GM21390 (cell line): ENCODE data around the gene TRRAP.

ENCODE experiments used
- ATAC-seq: cut with Tn5 transposase; IDR thresholded peaks from one replicate; pipeline ENCODE4 v1.9.1; 2021; ENCODE audit not compliant: unreplicated experiment

Gene TRRAP

GRCh38 chr7:98899816-98900215 lies 21.5 kb downstream of the TRRAP start:
- ATAC-seq: no peak

DNA sequence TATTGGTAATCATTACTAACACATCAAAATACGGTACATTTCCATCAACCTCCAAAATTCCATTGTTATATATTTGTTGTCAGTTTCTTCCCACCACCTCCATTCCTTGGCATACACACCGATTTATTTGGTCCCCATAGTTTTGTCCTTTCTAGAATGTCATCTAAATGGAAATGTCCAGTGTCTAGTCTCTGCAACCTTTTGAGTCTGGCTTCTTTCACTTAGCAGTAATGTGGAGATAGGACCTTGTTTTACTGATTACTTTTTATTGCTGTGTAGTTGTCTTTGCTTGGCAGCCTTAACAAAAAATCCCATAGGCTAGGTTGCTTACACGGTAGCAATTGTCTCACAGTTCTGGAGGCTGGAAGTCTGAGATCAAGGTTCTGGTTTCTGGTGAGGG lies 22.5 kb downstream of the TRRAP start:
- ATAC-seq: no peak

DNA sequence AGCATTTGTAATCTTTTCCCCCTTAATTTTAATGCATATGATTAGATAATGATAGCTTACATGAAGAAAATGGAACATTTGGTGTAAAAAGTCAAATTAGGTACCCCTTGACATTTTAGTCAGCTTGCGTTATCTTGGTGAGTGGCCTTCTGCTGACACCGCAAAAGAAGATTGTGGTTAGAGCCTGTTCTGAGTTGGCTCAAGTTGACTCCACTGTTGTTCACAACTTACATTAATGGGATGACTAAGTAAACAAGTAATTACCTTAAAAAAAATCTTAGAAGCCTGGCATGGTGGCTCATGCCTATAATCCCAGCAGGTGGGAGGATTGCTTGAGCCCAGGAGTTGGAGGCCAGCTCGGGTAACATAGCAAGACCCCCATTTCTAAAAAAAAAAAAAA lies 24.2 kb downstream of the TRRAP start:
- no peak for ATAC-seq

DNA sequence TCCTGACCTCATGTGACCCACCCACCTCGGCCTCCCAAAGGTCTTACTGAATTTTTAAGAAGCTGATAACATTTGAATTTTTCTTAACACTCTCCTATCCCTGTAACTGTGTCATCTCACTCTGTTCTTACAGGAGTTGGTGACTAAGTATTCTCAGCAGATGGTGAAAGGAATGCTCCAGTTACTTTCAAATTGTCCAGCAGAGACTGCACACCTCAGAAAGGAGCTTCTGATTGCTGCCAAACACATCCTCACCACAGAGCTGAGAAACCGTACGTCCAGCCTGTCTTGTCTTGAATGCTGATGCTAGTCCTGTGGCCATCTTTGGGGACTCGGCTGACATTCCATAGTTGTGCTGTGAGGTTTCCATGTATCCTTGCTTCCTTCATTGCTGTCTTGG lies 24.9 kb downstream of the TRRAP start:
- ATAC-seq: no peak

GRCh38 chr7:98907570-98907969 lies 29.2 kb downstream of the TRRAP start:
- ATAC-seq: no peak

GRCh38 chr7:98908585-98908984 lies 30.3 kb downstream of the TRRAP start:
- ATAC-seq: no peak

DNA sequence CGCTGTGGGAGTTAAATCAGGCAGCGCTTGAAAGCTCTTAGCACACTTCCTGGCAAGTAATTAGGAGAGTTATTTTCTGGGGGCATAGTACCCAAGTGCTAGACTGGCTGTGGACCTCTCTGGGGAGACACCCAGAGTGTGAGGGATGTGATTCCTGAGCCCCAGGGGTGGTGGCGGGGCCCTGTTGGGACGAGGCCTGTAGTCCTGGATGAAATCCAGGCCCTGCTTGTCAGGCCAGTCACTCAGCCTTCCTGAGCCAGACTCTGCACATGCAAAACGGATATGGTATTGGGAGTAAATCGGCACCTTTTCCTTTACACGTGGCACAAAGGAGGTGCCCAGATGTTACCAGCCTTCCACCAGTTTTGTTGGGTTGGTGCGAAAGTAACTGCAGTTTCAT lies 31.2 kb downstream of the TRRAP start:
- ATAC-seq: no peak

DNA sequence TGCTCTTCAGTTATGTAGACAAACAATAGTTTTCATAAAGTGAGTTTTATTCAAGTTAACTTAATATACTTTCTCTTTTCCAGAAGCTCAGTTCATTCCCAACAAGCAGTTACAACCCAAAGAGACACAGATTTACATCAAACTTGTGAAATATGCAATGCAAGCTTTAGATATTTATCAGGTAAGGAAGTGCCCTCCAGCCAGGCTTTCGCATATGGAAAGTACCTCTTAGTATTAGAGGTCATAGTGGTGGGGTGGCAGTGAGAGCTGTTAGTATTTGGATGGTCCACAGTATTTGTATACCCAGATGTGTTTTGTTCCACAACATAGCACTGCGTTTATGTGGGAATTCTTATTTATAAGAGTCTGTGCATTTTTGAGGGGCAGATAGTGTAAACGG lies 32.1 kb downstream of the TRRAP start:
- no peak for ATAC-seq

DNA sequence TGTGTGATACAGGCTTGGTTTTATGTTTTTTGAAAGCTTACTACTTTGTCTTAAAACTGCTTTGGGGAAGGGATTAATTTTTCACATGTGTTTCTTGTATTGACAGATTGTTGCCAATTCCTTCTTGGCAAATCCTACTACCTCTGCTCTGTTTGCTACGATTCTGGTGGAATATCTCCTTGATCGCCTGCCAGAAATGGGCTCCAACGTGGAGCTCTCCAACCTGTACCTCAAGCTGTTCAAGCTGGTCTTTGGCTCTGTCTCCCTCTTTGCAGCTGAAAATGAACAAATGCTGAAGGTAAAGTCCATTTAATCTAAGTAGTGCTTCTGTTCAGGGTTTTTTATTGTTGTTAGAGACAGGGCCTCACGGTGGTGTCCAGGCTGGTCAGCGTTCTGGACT lies 33.6 kb downstream of the TRRAP start:
- ATAC-seq: no peak

DNA sequence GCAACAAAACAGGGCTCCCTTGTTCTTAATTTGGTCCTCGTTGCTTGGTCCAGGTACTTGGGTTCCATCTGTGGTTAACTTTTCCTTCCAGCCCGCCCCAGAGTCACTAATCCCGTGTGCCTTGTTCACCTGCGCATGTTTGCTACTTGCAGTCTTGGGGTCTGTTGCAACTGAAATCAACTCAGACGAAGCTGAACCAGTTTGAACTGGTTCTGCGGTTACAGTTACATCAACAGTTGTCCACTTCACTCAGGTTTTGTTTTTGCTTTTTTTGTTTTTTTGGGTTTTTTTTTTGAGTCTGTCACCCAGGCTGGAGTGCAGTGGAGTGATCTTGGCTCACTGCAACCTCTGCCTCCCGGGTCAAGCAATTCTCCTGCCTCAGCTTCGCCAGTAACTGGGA lies 34.7 kb downstream of the TRRAP start:
- ATAC-seq: no peak

- no peak for ATAC-seq
These were observed 35.3 kb downstream of the TRRAP start for GRCh38 chr7:98913612-98914011.

DNA sequence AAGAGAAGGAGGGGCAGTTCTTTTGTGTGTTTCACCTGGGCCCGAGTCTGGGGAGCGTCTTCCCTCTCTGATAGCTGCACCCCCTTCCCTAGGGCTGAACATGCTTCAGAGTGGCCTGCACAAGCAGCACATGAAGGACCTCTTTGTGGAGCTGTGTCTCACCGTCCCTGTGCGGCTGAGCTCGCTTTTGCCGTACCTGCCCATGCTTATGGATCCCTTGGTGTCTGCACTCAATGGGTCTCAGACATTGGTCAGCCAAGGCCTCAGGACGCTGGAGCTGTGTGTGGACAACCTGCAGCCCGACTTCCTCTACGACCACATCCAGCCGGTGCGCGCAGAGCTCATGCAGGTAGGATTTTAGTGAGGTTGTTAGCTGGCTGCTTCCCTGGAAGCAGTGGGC lies 39.0 kb downstream of the TRRAP start:
- no peak for ATAC-seq

DNA sequence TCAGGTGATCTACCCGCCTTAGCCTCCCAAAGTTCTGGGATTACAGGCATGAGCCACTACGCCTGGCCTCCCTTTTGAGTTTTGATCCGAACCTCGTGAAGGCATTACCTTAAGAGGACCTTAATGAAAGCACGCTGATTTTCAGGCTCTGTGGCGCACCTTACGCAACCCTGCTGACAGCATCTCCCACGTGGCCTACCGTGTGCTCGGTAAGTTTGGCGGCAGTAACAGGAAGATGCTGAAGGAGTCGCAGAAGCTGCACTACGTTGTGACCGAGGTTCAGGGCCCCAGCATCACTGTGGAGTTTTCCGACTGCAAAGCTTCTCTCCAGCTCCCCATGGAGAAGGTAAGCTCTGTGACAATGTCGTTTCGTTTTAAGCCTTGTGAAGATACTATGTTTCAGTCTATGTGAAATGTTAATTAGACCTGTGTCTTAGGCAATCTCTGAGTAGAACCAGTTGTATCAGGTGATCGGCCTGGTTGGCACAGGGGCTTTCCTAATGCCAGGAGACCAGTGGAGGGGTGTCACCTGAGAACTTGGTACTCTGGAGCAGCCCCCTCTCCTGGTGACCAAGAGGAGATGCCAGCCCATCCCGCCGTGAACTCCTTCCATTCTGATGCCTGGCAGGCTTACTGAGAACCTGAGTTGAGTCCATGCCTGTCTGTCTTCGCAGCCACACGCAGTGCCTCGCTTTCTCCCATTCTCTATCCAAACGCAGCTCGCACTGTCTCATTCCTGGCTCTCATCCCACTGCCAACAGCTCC lies 43.5 kb downstream of the TRRAP start:
- ATAC-seq: no peak

- ATAC-seq: no peak
These were observed 44.3 kb downstream of the TRRAP start for GRCh38 chr7:98922392-98923187.

DNA sequence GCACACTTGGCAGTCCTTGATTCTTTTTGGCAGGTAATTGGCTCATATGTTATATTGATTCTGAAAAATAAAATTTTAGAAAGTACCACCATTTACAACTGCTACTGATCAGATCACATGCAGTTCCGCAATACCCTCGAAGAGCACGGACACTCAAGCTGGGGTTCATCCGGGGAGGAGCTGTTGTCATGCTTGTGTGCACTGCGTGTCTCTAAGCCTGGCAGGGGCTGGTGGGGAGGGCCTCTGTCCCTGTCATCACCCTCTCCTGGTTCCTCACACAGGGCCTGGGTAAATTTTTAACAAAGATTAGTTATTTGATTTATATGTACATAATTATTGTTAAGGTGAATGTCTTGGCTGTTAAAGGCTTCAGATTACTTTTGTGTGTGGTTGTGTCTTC lies 45.2 kb downstream of the TRRAP start:
- ATAC-seq: no peak

- ATAC-seq: no peak
These were observed 48.8 kb downstream of the TRRAP start for GRCh38 chr7:98927125-98927524.

DNA sequence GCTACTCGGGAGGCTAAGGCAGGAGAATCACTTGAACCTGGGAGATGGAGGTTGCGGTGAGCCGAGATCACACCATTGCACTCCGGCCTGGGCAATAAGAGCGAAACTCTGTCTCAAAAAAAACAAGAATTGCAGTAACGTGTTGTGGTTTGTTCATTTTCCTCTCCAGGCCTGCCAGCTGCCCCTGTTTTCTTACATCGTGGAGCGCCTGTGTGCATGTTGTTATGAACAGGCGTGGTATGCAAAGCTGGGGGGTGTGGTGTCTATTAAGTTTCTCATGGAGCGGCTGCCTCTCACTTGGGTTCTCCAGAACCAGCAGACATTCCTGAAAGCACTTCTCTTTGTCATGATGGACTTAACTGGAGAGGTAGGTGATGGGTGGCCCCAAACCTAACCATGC lies 52.1 kb downstream of the TRRAP start:
- ATAC-seq: no peak

DNA sequence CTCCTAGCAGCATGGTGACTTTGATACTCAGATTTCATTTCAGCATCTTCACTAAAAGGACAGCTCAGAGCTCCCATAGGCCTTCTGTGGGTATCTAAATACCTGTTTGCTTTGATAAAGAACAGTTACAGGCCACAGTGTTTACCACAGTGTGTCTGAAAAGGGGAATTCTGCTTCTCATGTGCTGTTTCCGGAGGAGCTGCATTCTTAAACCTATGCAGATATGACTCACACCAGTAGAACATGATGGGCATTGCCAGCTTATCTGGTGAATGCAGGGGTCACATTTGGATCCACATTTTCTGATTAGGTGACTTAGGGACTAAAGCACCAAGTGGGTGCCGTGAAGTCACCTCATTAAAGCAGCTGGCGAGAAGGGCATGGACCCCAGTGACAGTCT lies 52.6 kb downstream of the TRRAP start:
- no peak for ATAC-seq

DNA sequence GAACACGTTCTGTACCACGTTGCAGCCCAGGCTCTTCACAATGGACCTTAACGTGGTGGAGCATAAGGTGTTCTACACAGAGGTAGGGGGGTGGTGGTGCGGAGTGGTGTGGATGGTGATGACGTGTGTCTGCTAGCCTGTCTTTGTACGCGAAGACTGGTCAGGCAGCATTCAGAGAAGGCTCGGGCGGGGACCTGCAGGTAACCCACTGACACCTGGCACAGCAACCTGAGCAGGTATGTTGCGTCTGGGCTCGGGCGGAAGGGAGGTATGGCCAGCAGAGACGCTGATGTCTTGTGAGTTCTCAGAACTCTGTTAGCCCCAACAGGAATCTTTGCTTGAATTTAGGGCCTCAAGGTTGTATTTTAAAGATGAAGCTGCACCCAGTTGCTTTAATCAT lies 55.0 kb downstream of the TRRAP start:
- no peak for ATAC-seq

DNA sequence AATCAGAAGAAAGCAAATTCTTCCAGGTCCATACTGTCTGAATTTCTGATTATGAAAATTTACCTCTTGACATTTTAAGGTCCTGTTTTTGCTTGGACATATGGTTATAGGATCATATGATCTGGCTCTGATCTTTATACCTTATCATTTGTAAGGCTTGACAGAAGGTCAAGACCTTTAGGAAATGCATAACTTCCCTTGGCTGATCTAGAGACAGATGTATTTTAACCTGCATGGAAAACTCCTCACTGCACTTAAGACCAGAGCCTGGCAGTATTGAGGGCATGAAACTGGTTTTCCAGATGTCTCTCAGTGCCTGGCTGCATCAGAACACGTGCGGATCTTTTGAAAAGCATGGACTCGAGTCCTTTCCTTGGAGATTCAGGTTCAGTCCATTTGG lies 55.9 kb downstream of the TRRAP start:
- ATAC-seq: no peak

- ATAC-seq: no peak
These were observed 57.5 kb downstream of the TRRAP start for GRCh38 chr7:98935811-98936210.

GRCh38 chr7:98943336-98943735 lies 65.0 kb downstream of the TRRAP start:
- ATAC-seq: no peak

DNA sequence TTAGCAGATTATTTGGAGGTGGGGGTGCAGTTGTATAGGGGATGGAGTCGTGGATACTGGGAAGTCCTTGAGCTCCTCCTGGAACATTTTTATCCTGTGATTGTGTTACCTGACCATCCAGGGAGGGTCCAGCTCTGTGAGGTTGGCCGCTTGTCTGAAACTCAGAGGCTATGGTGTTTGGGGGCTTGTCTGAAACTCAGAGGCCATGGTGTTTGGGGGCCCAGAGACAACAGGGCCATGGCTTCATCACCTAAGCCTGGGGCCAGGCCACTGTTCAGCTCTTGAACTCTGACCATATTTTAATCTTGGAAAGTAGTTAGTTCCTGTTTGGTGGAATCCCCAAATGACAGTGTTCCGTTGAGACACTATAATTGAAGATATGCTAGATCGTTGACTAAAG lies 66.1 kb downstream of the TRRAP start:
- no peak for ATAC-seq
